K562 (cell line): ENCODE results near the gene FBXO11. TPM values are rescaled to one million over a fixed set of nuclear protein-coding genes. Genes with fewer than 3 reads are reported as not detected.

Experiments
- ATAC-seq: fragments of 200-7000 bp; cut with Tn5 transposase; 3 replicates; pipeline ENCODE4 v1.9.1; 2020; ENCODE audit warnings: moderate library complexity
- BruUV-seq: library from RNA; stranded (reverse); fragments of 400-500 nt; replicated peaks from 2 replicates; lab custom pipeline; 2021; lab: Mats Ljungman, UMichigan
- CTCF ChIA-PET: fragments of 300-600 bp; formaldehyde crosslinking; extraction: SDS; loops from one replicate; lab custom pipeline; 2021; ENCODE audit warnings: low intra/inter-chr PET ratio; lab: Yijun Ruan, JAX
- POLR2A ChIA-PET: fragments of 300-600, 350-650 bp; sonication (Branson Sonifier 250); formaldehyde crosslinking; extraction: SDS; loops from one replicate; lab custom pipeline; 2021; ENCODE audit warnings: antibody characterized with exemption, inconsistent platforms; lab: Yijun Ruan, JAX
- DNase-seq, 4 experiments: peaks; one replicate each; pipeline versions ENCODE4 v3.0.0 to v3.0.0-alpha.2; 2011 to 2018; ENCODE audit warnings: low spot score in 3 of 4, mixed read lengths in 3 of 4; ENCODE audit errors: extremely low read depth in 1 of 4
- FAIRE-seq: peaks from 2 replicates; lab custom pipeline; 2011; peaks lifted over from hg19 to GRCh38; lab: Jason Lieb, UNC
- H2AFZ ChIP-seq: 2 replicates; pipeline ENCODE4 v1.6.0; 2011; ENCODE audit warnings: low read depth, low read length, control low read depth, inconsistent platforms
- H3K27ac ChIP-seq: fragments of 200-600 bp; 3 replicates; pipeline ENCODE4 v1.8.0; 2011; ENCODE audit warnings: low read depth, mild to moderate bottlenecking, control low read depth, inconsistent platforms, low read length, moderate library complexity, mixed read lengths; ENCODE audit errors: extremely low read depth
- H3K27me3 ChIP-seq, 2 experiments: fragments of 300-600 bp in 1 of 2; 2 replicates in 1 of 2; 3 replicates in 1 of 2; pipeline versions ENCODE4 v1.6.0 to v1.8.0; 2011; ENCODE audit warnings: inconsistent platforms in 2 of 2, low read length in 2 of 2, mild to moderate bottlenecking in 1 of 2, mixed read lengths in 1 of 2, moderate library complexity in 1 of 2; ENCODE audit not compliant: control insufficient read depth in 2 of 2, insufficient read depth in 2 of 2
- H3K36me3 ChIP-seq: fragments of 300-600 bp; 3 replicates; pipeline ENCODE4 v1.8.0; 2011; ENCODE audit warnings: mild to moderate bottlenecking, low read length, inconsistent platforms; ENCODE audit not compliant: control insufficient read depth, insufficient read depth
- H3K4me1 ChIP-seq, 2 experiments: fragments of 200-600 bp in 1 of 2; replicated peaks in 1 of 2; 2 replicates in 1 of 2; 3 replicates in 1 of 2; pipeline versions ENCODE4 v1.5.1 to v1.8.0; 2011; ENCODE audit warnings: inconsistent platforms in 2 of 2, low read length in 2 of 2, mild to moderate bottlenecking in 1 of 2, mixed read lengths in 1 of 2, moderate library complexity in 1 of 2; ENCODE audit not compliant: control insufficient read depth in 2 of 2, insufficient read depth in 2 of 2
- H3K4me2 ChIP-seq: 2 replicates; pipeline ENCODE4 v1.6.1; 2011; ENCODE audit warnings: low read length, control low read depth, inconsistent platforms, mixed read lengths; ENCODE audit not compliant: insufficient read depth
- H3K4me3 ChIP-seq: fragments of 200-600 bp; sonication (generic), shearing (Covaris generic); 2 replicates; pipeline ENCODE4 v1.5.1; 2016; ENCODE audit warnings: control low read depth, inconsistent platforms
- H3K79me2 ChIP-seq: fragments of 200-600 bp; 3 replicates; pipeline ENCODE4 v1.8.0; 2011; ENCODE audit warnings: low read length, inconsistent platforms; ENCODE audit not compliant: control insufficient read depth, insufficient read depth
- H3K9ac ChIP-seq, 2 experiments: 2 replicates each; pipeline versions ENCODE4 v1.6.0 to v1.6.1; 2011; ENCODE audit warnings: low read depth in 2 of 2, low read length in 2 of 2, control low read depth in 1 of 2, inconsistent platforms in 1 of 2, mild to moderate bottlenecking in 1 of 2, mixed read lengths in 1 of 2; ENCODE audit not compliant: insufficient read depth in 1 of 2
- H3K9me1 ChIP-seq: one replicate; pipeline ENCODE4 v1.6.0; 2011; ENCODE audit warnings: inconsistent platforms, mild to moderate bottlenecking, low read length, moderate library complexity; ENCODE audit not compliant: control insufficient read depth, insufficient read depth
- H3K9me3 ChIP-seq: replicated peaks from 2 replicates; pipeline ENCODE4 v1.5.1; 2011; ENCODE audit warnings: low read depth, low read length, inconsistent platforms; ENCODE audit not compliant: control insufficient read depth, insufficient read depth
- H4K20me1 ChIP-seq: replicated peaks from 2 replicates; pipeline ENCODE4 v1.6.1; 2011; ENCODE audit warnings: low read length, inconsistent platforms, mixed read lengths; ENCODE audit not compliant: control insufficient read depth, insufficient read depth
- CHD2 ChIP-seq: IDR thresholded peaks from 2 replicates; pipeline ENCODE4 v1.6.1; 2011; ENCODE audit warnings: low read depth, low read length
- E2F4 ChIP-seq: sonication (generic); formaldehyde crosslinking; IDR thresholded peaks from 2 replicates; pipeline ENCODE4 v1.8.0; 2022; ENCODE audit warnings: mild to moderate bottlenecking, low read depth, missing genetic modification reagents
- ELF1 ChIP-seq: fragments of 200-800 bp; sonication (Bioruptor generic); IDR thresholded peaks from 2 replicates; pipeline ENCODE4 v1.6.1; 2016; ENCODE audit warnings: missing genetic modification characterization, missing compliant biosample characterization
- ETS2 ChIP-seq: IDR thresholded peaks from 2 replicates; pipeline ENCODE4 v1.6.1; 2016; ENCODE audit warnings: borderline replicate concordance, missing genetic modification characterization, mild to moderate bottlenecking, moderate library complexity, missing compliant biosample characterization; ENCODE audit not compliant: poor library complexity, severe bottlenecking
- IFI16 ChIP-seq: fragments of 250-450 bp; sonication (Bioruptor Pico); IDR thresholded peaks from 2 replicates; pipeline ENCODE4 v2.1.2; 2022; ENCODE audit warnings: mild to moderate bottlenecking, inconsistent platforms
- ILK ChIP-seq: fragments of 450-650 bp; IDR thresholded peaks from 2 replicates; pipeline ENCODE4 v1.6.1; 2016; ENCODE audit warnings: missing genetic modification characterization, low read depth, mild to moderate bottlenecking, missing compliant biosample characterization, moderate library complexity, borderline replicate concordance
- IRF2 ChIP-seq: sonication (generic); formaldehyde crosslinking; IDR thresholded peaks from 2 replicates; pipeline ENCODE4 v1.8.1; 2022; ENCODE audit warnings: mild to moderate bottlenecking, missing genetic modification reagents
- MAZ ChIP-seq, 2 experiments: fragments of 450-650 bp in 1 of 2; sonication (generic) in 1 of 2; formaldehyde crosslinking; IDR thresholded peaks in 1 of 2; conservative IDR thresholded peaks in 1 of 2; 2 replicates each; pipeline versions ENCODE4 v1.4.0 to v1.5.0; 2020; ENCODE audit warnings: mild to moderate bottlenecking in 1 of 2, missing genetic modification reagents in 1 of 2
- MYC ChIP-seq, 2 experiments: fragments of 250-450 bp in 1 of 2; sonication (Bioruptor Pico) in 1 of 2; IDR thresholded peaks; 2 replicates each; pipeline versions ENCODE4 v1.5.1 to v1.6.1; 2012 to 2021; ENCODE audit warnings: low read depth in 2 of 2, borderline replicate concordance in 1 of 2, improper control_type of control experiment in 1 of 2, low read length in 1 of 2, mild to moderate bottlenecking in 1 of 2, moderate library complexity in 1 of 2
- NRF1 ChIP-seq, 2 experiments: fragments of 450-650 bp; IDR thresholded peaks in 1 of 2; conservative IDR thresholded peaks in 1 of 2; 2 replicates each; pipeline ENCODE4 v1.6.1; 2014; ENCODE audit warnings: mild to moderate bottlenecking in 2 of 2
- PTTG1 ChIP-seq: fragments of 450-650 bp; IDR thresholded peaks from 2 replicates; pipeline ENCODE4 v1.6.1; 2016; ENCODE audit warnings: low read depth, mild to moderate bottlenecking, missing genetic modification characterization, missing compliant biosample characterization
- RHOXF2B ChIP-seq: fragments of 250-450 bp; sonication (Bioruptor Pico); conservative IDR thresholded peaks from 2 replicates; pipeline ENCODE4 v1.5.1; 2021
- SMARCA5 ChIP-seq: fragments of 450-650 bp; IDR thresholded peaks from 2 replicates; pipeline ENCODE4 v1.6.1; 2016
- THAP12 ChIP-seq: fragments of 250-450 bp; sonication (Bioruptor Pico); IDR thresholded peaks from 2 replicates; pipeline ENCODE4 v1.9.0; 2021; ENCODE audit warnings: mild to moderate bottlenecking, inconsistent platforms
- ZNF124 ChIP-seq: sonication (generic); formaldehyde crosslinking; IDR thresholded peaks from 2 replicates; pipeline ENCODE4 v1.8.1; 2022; ENCODE audit warnings: missing genetic modification reagents
- ZNF143 ChIP-seq: sonication (generic); formaldehyde crosslinking; IDR thresholded peaks from 2 replicates; pipeline ENCODE4 v1.9.0; 2022; ENCODE audit warnings: mild to moderate bottlenecking, missing genetic modification reagents
- ZNF41 ChIP-seq: fragments of 250-450 bp; sonication (Bioruptor Pico); conservative IDR thresholded peaks from 2 replicates; pipeline ENCODE4 v1.4.0; 2020; ENCODE audit warnings: mild to moderate bottlenecking
- ZNF764 ChIP-seq: fragments of 250-450 bp; sonication (Bioruptor Pico); IDR thresholded peaks from 2 replicates; pipeline ENCODE4 v1.4.0; 2020; ENCODE audit warnings: low read depth, mild to moderate bottlenecking, moderate library complexity
- WGBS: fragments of 100-300 bp; shearing (Covaris generic); methylation state at CpG from one replicate; pipeline ENCODE4 v1.1.6; 2016; ENCODE audit warnings: low coverage, mixed read lengths; ENCODE audit not compliant: insufficient coverage; ENCODE audit errors: missing lambda C conversion rate; 5-methylcytosine and 5-hydroxymethylcytosine counted together
- in situ Hi-C: fragments of 300-500 bp; cut with MboI; formaldehyde crosslinking; loops from 4 replicates; pipeline ENCODE4 v1.15.0; 2018; ENCODE audit warnings: inconsistent platforms, mixed read lengths
- intact Hi-C: fragments of 100-400 bp; cut with micrococcal nuclease; formaldehyde crosslinking; loops from 2 replicates; pipeline ENCODE4 v1.14.2; 2022
- polyA plus RNA-seq, 8 experiments: library from polyadenylated mRNA; depleted of rRNA in 4 of 8; stranded (reverse) in 5 of 8; unstranded in 3 of 8; fragments of >200 nt; fragmentation: Nextera tagmentation in 2 of 8; fragmentation: Illumina TruSeq in 1 of 8; extraction: Ambion mirVana in 2 of 8; extraction: Trizol in 1 of 8; gene quantifications; 2 replicates each; pipeline versions ENCODE4 v1.2.1 to v1.2.3, GENCODE V29; 2011 to 2014; ENCODE audit warnings: inconsistent platforms in 1 of 8, missing spikeins in 1 of 8
- total RNA-seq, 7 experiments: library from RNA; depleted of rRNA in 6 of 7; stranded (reverse); fragments of >200 nt in 6 of 7; fragmentation: Illumina TruSeq in 2 of 7; extraction: Trizol in 2 of 7; gene quantifications; 2 replicates each; pipeline versions ENCODE4 v1.2.1 to v1.2.3, GENCODE V29; 2011 to 2021; ENCODE audit warnings: low replicate concordance in 1 of 7
- TF ChIP-seq, protein P1 (sequence below): fragments of 250-450 bp; sonication (Bioruptor Pico); IDR thresholded peaks from 2 replicates; pipeline ENCODE4 v1.8.0; 2021; ENCODE audit warnings: borderline replicate concordance, mild to moderate bottlenecking, moderate library complexity; ENCODE audit not compliant: poor library complexity, severe bottlenecking

FBXO11 gene
- total and polyA plus RNA-seq, 9 of the 15 experiments (the other 6 are each of a cell fraction or from before 2014, with no cell fraction given), result 8.8 to 44.5 (median 24.1) TPM

DNA sequence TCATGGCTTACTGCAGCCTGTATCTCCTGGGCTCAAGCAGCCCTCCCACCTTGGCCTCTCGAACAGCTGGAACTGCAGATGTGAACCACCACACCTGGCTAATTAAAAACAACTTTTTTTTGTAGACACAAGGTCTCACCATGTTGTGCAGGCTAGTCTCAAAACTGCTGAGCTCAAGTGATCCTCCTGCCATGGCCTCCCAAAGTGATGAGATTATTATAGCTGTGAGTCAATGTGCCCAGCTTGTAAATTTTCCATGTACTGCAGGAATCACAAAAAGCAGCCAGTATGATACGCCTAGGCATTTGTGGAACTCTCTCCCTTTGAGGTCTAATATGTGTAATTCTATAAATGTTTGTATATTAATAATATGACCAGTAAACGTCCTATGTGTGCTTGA is 63.5 kb downstream of the FBXO11 start (continued):
- TF ChIP-seq E2F4 (CRISPR knock-in tag), result no peak
- TF ChIP-seq MYC (IDR thresholded peaks at IDR 0.05; ENCODE audit: low read depth, low read length), result no peak
- no peak for TF ChIP-seq MYC (CRISPR knock-in tag; IDR thresholded peaks at IDR 0.05; ENCODE audit: borderline replicate concordance, low read depth)
- TF ChIP-seq THAP12 (CRISPR knock-in tag), result no peak
- TF ChIP-seq PTTG1 (tag), result no peak
- TF ChIP-seq ILK (tag), result no peak

GRCh38 chr2:47838686-47839085 is 67.6 kb downstream of the FBXO11 start:
- in situ Hi-C loops, result no loop called here
- ATAC-seq (no peak), DNase-seq (no peak), FAIRE-seq (no peak)
- H3K9me3 ChIP-seq, result no peaks in the 10 kb centered on the region
- intact Hi-C loops, result no loop called here
- H4K20me1 ChIP-seq, result no peaks in the 10 kb centered on the region
- BruUV-seq, result no TSS peak
- H3K9me1 ChIP-seq, result no peaks in the 10 kb centered on the region
- H2AFZ ChIP-seq, result no peak overlapping the region
- CTCF ChIA-PET, result no interaction called here
- H3K27ac ChIP-seq, result no peak overlapping the region
- H3K4me3 ChIP-seq, result no peak overlapping the region
- POLR2A ChIA-PET, result interaction anchor here (1.0 kb wide), 1 partner anchor 12 kb away, joined by 3 read pairs; no protein-coding TSS in a partner anchor
- WGBS, result 91% methylated on average over 4 of the region's 4 CpGs
- H3K4me1 ChIP-seq, result no peaks in the 10 kb centered on the region
- H3K27me3 ChIP-seq, result no peaks in the 10 kb centered on the region
- H3K9ac ChIP-seq, result no peak overlapping the region
- H3K4me2 ChIP-seq, result no peak overlapping the region
- H3K36me3 ChIP-seq, result peaks cover 54% of the 10 kb centered on the region
- H3K79me2 ChIP-seq, result peaks cover 19% of the 10 kb centered on the region
- no peak for TF ChIP-seq NRF1 (conservative IDR thresholded peaks at IDR 0.05 in 1 of 2, IDR thresholded peaks at IDR 0.05 in 1 of 2)
- TF ChIP-seq ZNF764 (CRISPR knock-in tag), result no peak
- no peak for TF ChIP-seq RHOXF2B
- TF ChIP-seq ZNF41 (CRISPR knock-in tag), result no peak
- no peak for TF ChIP-seq MAZ (CRISPR knock-in tag; conservative IDR thresholded peaks at IDR 0.05 in 1 of 2, IDR thresholded peaks at IDR 0.05 in 1 of 2)
- no peak for TF ChIP-seq ELF1 (tag)
- no peak for TF ChIP-seq IFI16 (CRISPR knock-in tag)
- TF ChIP-seq, protein P1, sequence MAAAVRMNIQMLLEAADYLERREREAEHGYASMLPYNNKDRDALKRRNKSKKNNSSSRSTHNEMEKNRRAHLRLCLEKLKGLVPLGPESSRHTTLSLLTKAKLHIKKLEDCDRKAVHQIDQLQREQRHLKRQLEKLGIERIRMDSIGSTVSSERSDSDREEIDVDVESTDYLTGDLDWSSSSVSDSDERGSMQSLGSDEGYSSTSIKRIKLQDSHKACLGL, result no peak
- TF ChIP-seq ZNF124 (CRISPR knock-in tag), result no peak
- TF ChIP-seq IRF2 (CRISPR knock-in tag), result no peak
- TF ChIP-seq ETS2 (tag), result no peak
- no peak for TF ChIP-seq SMARCA5
- TF ChIP-seq ZNF143, result no peak
- no peak for TF ChIP-seq CHD2
